ENCODE results near the gene ARHGEF39.
"Not testable (repeated sequence)": the region's sequence is repeated elsewhere in the genome, so short reads cannot be mapped to it uniquely, and the experiment has no call there.

The ARHGEF39 gene

DNA sequence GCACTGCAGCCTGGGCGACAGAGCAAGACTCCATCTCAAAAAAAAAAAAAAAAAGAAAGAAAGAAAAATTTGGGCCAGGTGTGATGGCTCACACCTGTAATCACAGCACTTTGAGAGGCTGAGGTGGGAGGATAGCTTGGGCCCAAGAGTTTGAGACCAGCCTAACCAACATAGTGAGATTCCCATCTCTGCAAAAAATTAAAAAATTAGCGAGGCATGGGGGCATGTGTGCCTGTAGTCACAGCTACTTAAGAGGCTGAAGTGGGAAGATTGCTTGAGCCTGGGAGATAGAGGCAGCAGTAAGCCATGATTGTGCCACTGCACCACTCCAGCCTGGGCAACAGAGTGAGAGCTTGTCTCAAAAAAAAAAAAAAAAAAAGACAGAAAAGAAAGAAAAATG lies 11.4 kb downstream of the ARHGEF39 start:
- no peak for DNase-seq (ENCODE audit: low read depth in 1 of 2, low spot score in 1 of 2)

DNA sequence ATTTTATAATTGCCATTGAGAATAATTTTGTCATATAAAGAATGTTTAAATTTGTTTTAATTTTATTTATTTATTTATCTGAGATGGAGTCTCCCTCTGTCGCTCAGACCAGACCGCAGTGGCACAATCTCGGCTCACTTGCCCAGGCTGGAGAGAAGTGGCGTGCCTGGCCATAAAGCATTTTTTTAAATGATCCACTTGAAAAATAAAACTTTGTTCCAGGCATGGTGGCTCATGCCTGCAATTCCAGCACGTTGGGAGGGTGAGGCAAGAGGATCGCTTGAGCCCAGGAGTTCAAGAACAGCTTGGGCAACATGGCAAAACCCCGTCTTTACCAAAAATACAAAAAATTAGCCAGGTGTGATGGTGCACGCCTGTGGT lies 12.2 kb downstream of the ARHGEF39 start:
- DNase-seq (ENCODE audit: low read depth in 1 of 2, low spot score in 1 of 2) = no peak

DNA sequence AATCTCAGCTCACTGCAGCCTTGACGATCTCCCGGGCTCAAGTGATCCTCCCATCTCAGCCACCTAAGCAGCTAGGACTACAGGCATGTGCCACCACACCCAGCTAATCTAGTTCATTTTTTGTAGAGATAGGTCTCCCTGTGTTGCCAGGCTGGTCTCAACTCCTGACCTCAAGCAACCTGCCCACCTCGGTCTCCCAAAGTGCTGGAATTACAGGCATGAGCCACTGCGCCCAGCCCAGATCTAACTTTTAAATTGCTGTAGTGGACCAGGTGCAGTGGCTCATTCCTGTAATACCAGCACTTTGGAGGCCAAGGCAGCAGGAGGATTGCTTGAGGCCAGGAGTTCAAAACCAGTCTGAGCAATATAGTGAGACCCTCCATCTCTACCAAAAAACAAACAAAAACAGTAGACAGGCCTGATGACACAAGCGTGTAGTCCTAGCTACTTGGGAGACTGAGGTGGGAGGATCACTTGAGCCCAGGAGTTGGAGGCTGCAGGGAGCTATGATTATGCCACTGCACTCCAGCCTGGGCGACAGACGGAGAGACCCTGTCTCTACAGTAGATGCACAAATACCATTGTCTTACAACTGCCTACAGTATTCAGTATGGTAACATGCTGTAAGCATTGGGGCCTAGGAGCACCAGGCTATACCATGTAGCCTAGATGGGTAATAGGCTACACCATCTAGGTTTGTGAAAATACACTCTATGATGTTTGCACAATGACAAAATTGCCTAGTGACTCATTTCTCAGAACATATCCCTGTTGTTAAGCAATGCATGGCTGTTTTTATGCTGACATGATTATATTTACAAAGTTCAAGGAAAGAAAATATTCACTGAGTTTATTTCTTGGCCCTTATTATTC lies 12.8 kb downstream of the ARHGEF39 start:
- no peak for DNase-seq (ENCODE audit: low read depth in 1 of 2, low spot score in 1 of 2)

DNA sequence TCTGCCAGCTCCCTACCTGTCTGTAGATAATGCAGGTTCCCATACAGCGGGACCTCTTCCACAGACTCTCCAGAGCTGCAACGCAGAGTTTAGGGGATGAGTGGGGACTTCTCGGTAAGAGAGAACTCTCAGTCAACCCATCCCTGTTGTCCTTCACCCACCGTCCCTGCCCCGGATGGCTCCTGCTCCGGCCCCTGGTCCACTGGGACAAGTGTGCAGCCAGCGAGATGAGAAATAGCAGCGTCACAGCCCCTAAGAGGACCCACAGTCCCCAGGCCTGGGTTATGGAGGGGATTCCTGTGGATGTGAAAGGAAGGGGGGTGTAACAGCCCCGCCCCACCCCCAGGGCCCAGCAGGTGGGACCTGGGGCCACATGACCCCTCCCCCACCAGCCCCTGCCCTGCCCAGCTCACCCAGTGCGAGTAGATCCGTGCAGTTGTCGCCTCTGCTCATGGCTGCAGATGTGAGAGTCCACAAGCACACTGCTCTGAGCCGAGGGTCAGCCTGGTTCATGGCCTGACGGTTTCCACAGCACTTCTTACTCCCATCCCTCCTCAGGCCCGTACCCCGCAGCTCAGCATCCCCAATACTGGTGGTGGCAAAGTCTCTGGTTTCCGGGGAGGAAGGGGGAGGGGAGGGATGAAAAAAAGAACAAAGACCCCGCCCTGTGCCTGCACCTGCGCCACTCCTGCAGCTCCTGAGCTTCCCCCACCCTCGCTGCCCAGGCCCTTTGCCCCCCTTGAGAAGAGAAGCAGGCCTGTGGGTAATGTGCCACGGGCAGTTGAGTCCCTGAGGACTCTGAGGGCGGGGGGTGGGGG lies 14.4 kb downstream of the ARHGEF39 start, which contains the start of gene SIT1:
SIT1 (minus strand) TSS at position 591 of the 818 bp plus-strand sequence; CDS start at position 513, 78 bp downstream.
- no peak for DNase-seq (ENCODE audit: low read depth in 1 of 2, low spot score in 1 of 2)

- no peak for DNase-seq (ENCODE audit: low read depth in 1 of 2, low spot score in 1 of 2)
Measured at GRCh38 chr9:35649431-35650340, 15.3 kb downstream of the ARHGEF39 start.

GRCh38 chr9:35646533-35647265 lies 18.3 kb downstream of the ARHGEF39 start:
- peak; percentile 84 to 87 for DNase-seq (ENCODE audit: low read depth in 1 of 2, low spot score in 1 of 2)

GRCh38 chr9:35646153-35646532 lies 18.9 kb downstream of the ARHGEF39 start:
- no peak for DNase-seq (ENCODE audit: low read depth in 1 of 2, low spot score in 1 of 2)

DNA sequence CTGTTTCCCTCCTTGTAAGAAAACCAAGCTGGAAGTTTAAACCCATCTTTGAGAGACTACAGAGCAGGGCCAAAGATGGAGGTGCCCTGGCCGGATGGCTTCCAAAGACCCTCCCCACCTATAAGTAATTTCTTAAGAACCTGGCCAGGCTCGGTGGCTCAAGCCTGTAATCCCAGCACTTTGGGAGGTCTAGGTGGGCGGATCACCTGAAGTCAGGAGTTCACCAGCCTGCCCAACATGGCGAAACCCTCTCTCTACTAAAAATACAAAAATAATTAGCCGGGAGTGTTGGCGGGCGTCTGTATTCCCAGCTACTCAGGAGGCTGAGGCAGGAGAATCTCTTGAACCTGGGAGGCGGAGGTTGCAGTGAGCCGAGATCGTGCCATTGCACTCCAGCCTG lies 19.3 kb downstream of the ARHGEF39 start:
- DNase-seq (ENCODE audit: low read depth in 1 of 2, low spot score in 1 of 2) = not testable (repeated sequence)

DNA sequence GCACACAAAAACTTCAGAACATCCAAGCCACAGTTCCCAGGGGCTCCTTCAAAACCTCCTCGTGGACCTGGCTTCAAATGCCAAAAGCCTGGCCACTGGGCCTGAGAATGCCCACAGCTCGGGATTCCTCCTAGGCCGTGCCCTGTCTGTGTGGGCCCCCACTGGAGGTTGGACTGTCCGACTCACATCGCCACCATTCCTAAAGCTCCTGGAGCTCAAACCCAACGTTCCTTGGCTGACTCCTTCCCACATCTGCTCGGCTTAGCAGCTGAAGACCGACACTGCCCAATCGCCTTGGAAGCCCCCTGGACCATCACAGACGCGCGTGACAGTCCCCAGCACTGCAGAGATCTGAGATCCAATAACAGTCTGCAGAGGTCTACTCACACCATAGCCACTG lies 21.9 kb downstream of the ARHGEF39 start:
- no peak for DNase-seq (ENCODE audit: low read depth in 1 of 2, low spot score in 1 of 2)

DNA sequence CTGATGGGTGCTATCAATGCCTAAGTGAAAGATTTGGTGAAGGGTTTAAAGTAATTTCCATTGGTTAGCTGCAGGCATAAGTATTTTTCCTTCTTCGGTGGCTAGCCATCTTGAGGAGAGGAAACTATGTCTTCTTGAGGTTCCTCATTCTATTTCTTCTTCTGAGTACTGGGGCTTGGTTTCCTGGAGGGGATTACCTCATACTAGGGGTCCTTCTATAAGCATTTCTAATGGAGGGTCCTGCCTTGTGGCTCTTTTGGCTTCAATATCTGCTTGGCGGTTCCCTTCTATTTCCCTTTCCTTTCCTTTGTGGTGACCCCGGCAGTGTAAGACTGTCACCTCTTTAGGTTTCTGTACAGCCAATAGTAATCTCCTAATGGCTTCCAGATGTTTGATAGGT lies 23.5 kb downstream of the ARHGEF39 start:
- DNase-seq (ENCODE audit: low read depth in 1 of 2, low spot score in 1 of 2) = not testable (repeated sequence)

GRCh38 chr9:35640431-35640830 lies 24.6 kb downstream of the ARHGEF39 start:
- DNase-seq (ENCODE audit: low read depth in 1 of 2, low spot score in 1 of 2) = not testable (repeated sequence)

DNA sequence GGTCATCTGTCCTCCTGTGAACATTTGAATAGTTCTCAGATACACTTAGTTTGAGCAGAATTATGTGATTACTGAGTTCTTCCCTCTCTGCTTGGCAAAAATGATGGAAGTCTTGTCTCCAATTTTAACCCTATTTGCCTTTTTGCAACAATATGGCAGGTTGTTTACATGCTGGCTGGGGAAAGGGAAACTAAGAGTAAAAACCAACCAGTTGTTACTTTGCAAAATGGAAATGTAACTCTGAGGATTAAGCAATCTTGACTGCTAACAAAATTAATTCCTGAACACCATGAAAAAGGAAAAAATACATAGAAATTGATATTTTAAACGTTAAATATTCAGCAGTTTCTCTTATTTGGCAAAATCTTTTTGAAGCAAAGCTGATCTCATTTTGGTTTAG lies 25.4 kb downstream of the ARHGEF39 start:
- no peak for DNase-seq (ENCODE audit: low read depth in 1 of 2, low spot score in 1 of 2)

DNA sequence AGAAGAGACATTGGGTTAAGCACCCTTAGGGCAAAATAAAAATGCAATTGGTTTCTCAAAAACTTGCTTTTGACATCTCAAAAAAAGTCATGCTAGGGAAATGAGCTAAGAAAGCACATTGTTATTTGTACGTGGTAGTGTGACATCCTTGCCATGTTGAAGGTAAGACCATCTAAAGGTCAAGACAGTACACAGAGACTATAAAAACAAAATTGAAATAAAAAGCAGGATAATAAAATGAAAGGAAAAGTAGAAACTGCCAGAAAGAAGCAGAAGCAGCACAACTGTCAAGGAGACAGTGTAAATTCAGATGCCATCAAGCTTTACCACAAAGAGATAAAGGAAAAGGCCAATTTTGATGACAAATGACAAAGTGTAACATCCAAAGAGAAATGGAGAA lies 25.8 kb downstream of the ARHGEF39 start:
- not testable (repeated sequence) for DNase-seq (ENCODE audit: low read depth in 1 of 2, low spot score in 1 of 2)

- DNase-seq (ENCODE audit: low read depth in 1 of 2, low spot score in 1 of 2) = not testable (repeated sequence)
Measured at GRCh38 chr9:35638751-35639150, 26.2 kb downstream of the ARHGEF39 start.

DNA sequence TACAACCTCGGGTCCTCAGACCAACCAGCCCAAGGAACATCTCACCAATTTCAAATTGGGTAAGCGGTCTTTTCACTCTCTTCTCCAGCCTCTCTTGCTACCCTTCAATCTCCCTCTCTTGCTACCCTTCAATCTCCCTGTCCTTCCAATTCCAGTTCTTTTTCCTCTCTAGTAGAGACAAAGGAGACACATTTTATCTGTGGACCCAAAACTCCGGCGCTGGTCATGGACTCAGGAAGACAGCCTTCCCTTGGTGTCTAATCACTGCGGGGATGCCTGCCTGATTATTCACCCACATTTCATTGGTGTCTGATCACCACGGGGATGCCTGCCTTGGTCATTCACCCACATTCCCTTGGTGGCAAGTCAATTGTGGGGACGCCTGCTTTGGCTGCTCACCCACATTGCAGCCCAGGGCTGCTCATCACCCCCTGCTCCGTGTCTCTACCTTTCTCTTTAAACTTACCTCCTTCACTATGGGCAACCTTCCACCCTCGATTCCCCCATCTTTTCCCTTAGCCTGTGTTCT lies 27.5 kb downstream of the ARHGEF39 start:
- not testable (repeated sequence) for DNase-seq (ENCODE audit: low read depth in 1 of 2, low spot score in 1 of 2)

DNA sequence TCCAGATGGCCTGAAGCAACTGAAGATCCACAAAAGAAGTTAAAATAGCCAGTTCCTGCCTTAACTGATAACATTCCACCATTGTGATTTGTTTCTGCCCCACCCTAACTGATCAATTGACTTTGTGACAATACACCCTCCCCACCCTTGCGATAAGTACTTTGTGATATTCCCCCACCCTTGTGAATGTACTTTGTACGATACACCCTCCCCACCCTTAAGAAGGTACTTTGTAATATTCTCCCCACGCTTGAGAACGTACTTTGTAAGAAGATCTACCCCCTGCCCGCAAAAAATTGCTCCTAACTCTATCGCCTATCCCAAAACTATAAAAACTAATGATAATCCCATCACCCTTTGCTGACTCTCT lies 28.1 kb downstream of the ARHGEF39 start:
- not testable (repeated sequence) for DNase-seq (ENCODE audit: low read depth in 1 of 2, low spot score in 1 of 2)

- no peak for DNase-seq (ENCODE audit: low read depth in 1 of 2, low spot score in 1 of 2)
Measured at GRCh38 chr9:35636135-35636876, 28.7 kb downstream of the ARHGEF39 start.

- DNase-seq (ENCODE audit: low read depth in 1 of 2, low spot score in 1 of 2) = no peak
Measured at GRCh38 chr9:35635730-35636129, 29.3 kb downstream of the ARHGEF39 start.

DNA sequence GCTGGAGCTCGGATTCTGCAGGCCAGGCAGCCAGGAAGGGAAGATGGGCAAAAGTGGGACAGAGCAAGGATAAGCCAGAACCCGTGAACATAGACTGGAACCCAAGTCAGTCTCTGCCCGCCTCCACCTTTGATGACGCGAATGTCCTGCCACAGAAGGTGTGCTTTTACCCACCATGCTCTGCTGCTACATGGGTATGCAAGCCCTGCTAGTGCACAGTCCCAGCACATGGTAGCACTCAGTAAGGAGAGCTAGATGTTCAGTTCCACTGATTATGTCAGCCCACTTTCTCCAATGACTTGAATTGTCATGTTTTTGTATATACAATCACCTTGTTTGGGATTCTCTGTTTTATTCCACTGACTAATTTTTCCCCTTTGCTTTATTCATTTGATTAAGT lies 35.4 kb downstream of the ARHGEF39 start:
- no peak for DNase-seq (ENCODE audit: low read depth in 1 of 2, low spot score in 1 of 2)
